Stimulated activated CD4-positive, alpha-beta T cell treated with anti-CD3 and anti-CD28 coated beads, Interleukin-12 subunit alpha, Interleukin-12 subunit beta, amount 100 ng/mL, for 24 hours (primary cell): Measurements from ENCODE around the gene PTPRN2.

Experiments used
- DNase-seq, 2 experiments: peaks; one replicate each; pipeline ENCODE4 v3.0.0-alpha.2; 2020; ENCODE audit warnings: low read depth in 2 of 2

Gene PTPRN2

GRCh38 chr7:158073845-158074840 is 513.5 kb downstream of the PTPRN2 start:
- no peak for DNase-seq

GRCh38 chr7:158072991-158073730 is 514.5 kb downstream of the PTPRN2 start:
- no peak for DNase-seq

DNA sequence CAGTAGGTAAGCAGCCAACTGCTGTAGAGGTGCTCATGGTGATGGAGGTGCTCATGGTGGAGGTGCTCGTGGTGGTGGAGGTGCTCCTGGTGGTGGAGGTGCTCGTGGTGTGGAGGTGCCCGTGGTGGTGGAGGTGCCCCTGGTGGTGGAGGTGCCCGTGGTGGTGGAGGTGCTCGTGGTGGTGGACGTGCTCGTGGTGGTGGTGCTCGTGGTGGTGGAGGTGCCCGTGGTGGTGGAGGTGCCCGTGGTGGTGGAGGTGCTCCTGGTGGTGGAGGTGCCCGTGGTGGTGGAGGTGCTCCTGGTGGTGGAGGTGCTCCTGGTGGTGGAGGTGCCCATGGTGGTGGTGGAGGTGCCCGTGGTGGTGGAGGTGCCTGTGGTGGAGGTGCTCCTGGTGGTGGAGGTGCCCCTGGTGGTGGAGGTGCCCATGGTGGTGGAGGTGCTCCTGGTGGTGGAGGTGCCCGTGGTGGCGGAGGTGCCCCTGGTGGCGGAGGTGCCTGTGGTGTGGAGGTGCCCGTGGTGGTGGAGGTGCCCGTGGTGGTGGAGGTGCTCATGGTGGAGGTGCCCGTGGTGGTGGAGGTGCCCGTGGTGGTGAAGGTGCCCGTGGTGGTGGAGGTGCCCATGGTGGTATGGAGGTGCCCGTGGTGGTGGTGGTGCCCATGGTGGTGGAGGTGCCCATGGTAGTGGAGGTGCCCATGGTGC is 517.3 kb downstream of the PTPRN2 start:
- no peak for DNase-seq

GRCh38 chr7:158068853-158069252 is 518.8 kb downstream of the PTPRN2 start:
- no peak for DNase-seq

DNA sequence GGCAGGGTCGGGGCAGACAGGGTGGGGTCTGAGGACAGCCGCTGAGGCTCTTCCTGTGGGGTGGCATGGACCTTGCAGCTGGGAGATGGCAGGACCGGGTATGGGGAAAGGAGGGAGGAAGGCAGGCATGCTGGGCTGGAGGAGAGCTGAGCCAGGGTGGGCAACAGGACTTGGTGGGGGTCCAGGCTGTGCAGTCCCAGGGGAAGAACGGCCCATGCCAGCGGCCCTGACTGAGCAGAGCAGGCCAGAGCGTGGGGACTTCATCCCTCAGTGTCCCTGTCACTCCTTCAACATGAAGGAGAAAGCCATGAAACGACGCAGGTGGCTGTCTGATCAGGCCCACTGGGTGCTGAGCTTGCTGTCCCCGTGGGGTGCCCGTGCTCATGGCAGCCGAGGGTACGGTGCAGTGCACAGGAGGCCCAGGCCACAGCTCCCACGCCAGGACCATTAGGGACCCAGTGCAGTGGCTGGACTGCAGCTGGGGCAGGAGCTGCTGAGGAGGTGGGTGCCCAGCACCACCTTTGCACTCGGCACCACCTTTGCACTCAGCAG is 519.6 kb downstream of the PTPRN2 start:
- no peak for DNase-seq

GRCh38 chr7:158067219-158067930 is 520.2 kb downstream of the PTPRN2 start:
- no peak for DNase-seq

GRCh38 chr7:158066085-158066484 is 521.5 kb downstream of the PTPRN2 start:
- DNase-seq: no peak

GRCh38 chr7:158065340-158065739 is 522.3 kb downstream of the PTPRN2 start:
- no peak for DNase-seq

DNA sequence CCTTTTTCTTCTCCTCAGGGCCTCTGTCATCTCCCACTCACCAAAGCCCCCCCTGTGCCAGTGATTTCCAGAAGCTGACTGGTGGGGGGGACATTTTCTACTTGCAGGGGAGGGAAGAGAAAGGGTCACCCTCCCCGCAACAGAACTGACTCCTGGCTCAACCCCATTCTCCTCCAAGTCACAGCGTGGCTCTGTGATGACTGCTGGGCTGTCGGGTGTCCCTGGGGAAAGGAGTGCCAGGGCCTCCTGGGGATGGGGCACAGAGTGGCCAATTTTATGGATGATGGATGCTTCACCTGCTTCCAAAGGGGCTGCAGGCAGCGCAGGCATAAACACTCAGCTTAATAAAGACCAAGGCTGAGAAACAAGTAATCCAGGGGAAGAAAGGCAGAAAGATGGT is 523.0 kb downstream of the PTPRN2 start:
- no peak for DNase-seq

- DNase-seq: no peak
Observed at GRCh38 chr7:158063850-158064610, 523.6 kb downstream of the PTPRN2 start.

DNA sequence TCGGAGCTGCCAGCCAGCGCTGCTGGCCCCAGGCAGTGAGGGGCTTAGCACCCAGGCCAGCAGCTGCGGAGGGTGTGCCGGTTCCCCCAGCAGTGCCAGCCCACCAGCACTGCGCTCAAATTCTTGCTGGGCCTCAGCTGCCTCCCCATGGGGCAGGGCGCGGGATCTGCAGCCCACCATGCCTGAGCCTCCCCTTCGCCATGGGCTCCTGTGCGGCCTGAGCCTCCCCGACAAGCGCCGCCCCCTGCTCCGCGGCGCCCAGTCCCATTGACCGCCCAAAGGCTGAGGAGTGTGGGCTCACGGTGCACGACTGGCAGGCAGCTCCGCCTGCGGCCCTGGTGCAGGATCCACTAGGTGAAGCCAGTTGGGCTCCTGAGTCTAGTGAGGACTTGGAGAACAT is 525.0 kb downstream of the PTPRN2 start:
- no peak for DNase-seq

- DNase-seq: no peak
Observed at GRCh38 chr7:158061884-158062656, 525.6 kb downstream of the PTPRN2 start.

GRCh38 chr7:158061026-158061630 is 526.5 kb downstream of the PTPRN2 start:
- no peak for DNase-seq

DNA sequence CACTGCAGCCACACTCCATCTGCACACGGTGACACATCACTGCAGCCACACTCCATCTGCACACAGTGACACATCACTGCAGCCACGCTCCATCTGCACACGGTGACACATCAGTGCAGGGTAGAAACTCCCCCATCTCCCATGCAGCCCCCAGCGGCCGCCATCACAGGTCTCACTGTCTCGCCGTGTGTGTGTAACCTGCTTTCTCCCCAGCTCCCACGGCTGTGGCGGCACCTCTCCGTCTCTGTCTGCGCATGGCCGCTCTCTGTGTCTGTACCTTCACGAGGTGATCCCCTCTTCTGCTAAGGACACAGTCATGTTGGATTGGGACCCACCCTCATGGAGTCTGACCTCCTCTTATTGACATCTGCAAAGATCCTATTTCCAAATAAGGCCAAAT is 527.4 kb downstream of the PTPRN2 start:
- no peak for DNase-seq

GRCh38 chr7:158057446-158057845 is 530.2 kb downstream of the PTPRN2 start:
- no peak for DNase-seq

DNA sequence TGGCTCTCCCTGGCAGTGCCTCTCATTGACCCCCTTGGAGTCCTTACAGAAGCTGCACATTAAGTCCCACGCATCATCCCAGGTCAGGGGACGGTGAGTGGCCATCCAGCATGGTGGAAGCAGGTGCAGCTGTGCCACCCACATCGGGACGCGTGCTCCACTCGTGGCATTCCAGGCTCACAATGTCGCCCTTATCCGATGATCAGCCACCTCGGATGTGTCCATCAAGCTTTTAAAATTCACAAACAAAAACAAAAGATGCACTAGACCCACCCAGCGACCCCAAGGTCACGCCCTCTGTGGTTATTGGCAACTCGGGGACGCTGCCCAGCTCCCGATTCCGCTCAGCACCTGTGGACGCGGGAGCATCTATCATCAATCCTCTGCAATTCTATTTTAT is 530.9 kb downstream of the PTPRN2 start:
- no peak for DNase-seq

GRCh38 chr7:158055726-158056510 is 531.7 kb downstream of the PTPRN2 start:
- DNase-seq: no peak

DNA sequence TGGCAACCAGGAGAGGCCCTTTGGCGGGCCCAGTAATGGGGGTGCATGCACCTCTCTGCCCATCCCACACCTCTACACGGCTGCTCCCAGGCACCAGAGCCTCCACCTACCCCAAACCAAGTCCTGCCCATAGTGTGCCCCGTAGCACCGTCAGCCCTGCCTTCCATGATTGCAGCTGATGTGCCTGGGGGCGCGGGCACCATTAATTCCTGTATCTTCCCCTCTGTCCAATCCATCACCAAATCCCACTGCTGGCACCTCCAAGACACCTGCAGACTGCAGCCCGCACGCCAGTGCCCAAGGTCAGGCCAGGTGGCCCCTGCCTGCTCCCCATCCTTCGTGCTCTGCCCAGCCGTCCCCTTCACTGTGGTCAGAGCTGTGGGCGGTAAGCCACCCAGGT is 533.0 kb downstream of the PTPRN2 start:
- no peak for DNase-seq
